Suppressor macrophage (primary cell): Measurements from ENCODE around the gene OR4D10.
A peak's percentile ranks its signal among the peaks of the same experiment; 100 is the strongest.
"Not testable (repeated sequence)": the region's sequence is repeated elsewhere in the genome, so short reads cannot be mapped to it uniquely, and the experiment has no call there.

Source experiments
- DNase-seq, 4 experiments: peaks; one replicate each; pipeline ENCODE4 v3.0.0-alpha.2; 2020 to 2022
- total RNA-seq, 17 experiments: gene quantifications; one replicate each; lab custom pipeline; 2026; ENCODE audit warnings: mixed read lengths in 6 of 17, inconsistent platforms in 3 of 17; lab: John Stamatoyannopoulos, UW

OR4D10 gene
- 0 to 1.4 (median 0) reads per million in 17 experiments for total RNA-seq

GRCh38 chr11:59473015-59473414 lies at the start of gene OR4D10:
Gene OR4D10, plus strand, starts transcription at chr11:59473315. Its CDS starts 4,115 bp downstream, at chr11:59477430.
- no peak for DNase-seq

DNA sequence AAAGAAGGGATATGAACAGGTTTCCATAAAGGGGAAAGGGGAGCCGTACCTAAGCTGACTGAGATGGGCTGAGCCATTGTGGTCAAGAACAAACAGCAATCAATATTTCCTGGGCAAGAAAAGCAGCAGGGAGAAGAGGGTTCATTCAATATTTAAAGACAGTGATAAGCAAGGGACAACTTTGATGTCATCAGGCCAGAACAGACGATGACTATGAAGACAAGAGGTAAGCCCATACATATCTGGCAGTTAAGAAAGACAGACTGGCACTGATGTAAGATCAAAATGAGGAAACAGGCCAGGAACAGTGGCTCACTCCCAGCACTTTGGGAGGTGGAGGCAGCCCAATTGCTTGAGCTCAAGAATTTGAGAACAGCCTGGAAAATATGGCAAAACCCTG lies 49.3 kb upstream of the OR4D10 start:
- peak in 2 of 4 experiments; percentile 17 to 26 for DNase-seq

GRCh38 chr11:59425131-59425530 lies 48.0 kb upstream of the OR4D10 start:
- DNase-seq: no peak

- no peak for DNase-seq
Observed at GRCh38 chr11:59426361-59427067, 46.6 kb upstream of the OR4D10 start, which contains the start of gene OR5A2. Gene OR5A2, minus strand, starts transcription at chr11:59426413. Its CDS starts 3,460 bp downstream, at chr11:59422953.

- DNase-seq: no peak
Observed at GRCh38 chr11:59427068-59427382, 46.1 kb upstream of the OR4D10 start.

- DNase-seq: peak; percentile 73 to 90 (median 86)
Observed at GRCh38 chr11:59429924-59430516, 43.1 kb upstream of the OR4D10 start.

- DNase-seq: no peak
Observed at GRCh38 chr11:59436169-59436568, 36.9 kb upstream of the OR4D10 start, which contains the start of gene OR5A1. Gene OR5A1, plus strand, starts transcription at chr11:59436469. Its CDS starts 6,700 bp downstream, at chr11:59443169.

- no peak for DNase-seq
Observed at GRCh38 chr11:59437770-59438169, 35.3 kb upstream of the OR4D10 start.

DNA sequence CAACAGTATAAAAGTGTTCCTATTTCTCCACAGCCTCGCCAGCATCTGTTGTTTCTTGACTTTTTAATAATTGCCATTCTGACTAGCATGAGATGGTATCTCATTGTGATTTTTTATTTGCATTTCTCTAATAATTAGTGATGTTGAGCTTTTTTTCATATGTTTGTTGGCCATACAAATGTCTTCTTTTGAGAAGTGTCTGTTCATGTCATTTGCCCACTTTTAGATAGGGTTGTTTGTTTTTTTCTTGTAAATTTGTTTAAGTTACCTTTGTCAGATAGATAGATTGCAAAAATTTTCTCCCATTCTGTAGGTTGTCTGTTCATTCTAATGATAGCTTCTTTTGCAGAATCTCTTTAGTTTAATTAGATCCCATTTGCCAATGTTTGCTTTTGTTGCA lies 27.5 kb upstream of the OR4D10 start:
- DNase-seq: not testable (repeated sequence)

DNA sequence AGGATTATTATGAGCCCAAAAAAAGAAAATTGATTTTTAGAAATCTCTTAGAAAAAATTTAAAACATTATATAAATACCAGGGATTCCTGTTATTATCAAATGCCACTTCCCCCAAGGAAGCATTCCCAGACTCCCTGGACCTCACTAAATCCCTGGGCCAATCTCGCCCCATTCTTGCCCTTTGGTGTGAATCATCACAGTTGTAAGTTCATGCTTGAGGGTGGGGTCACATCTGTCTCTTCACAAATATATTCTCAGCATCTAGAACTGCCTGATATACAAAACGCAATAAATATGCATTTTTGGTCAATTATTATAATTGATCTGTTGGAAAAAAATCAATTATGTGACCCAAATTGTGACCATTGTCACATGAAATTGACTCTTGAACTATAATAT lies 24.6 kb upstream of the OR4D10 start:
- DNase-seq: no peak

- DNase-seq: no peak
Observed at GRCh38 chr11:59456661-59457060, 16.5 kb upstream of the OR4D10 start, which contains the start of gene OR4D6. Gene OR4D6, plus strand, starts transcription at chr11:59456961. Its CDS starts 0 bp downstream, at chr11:59456961.

DNA sequence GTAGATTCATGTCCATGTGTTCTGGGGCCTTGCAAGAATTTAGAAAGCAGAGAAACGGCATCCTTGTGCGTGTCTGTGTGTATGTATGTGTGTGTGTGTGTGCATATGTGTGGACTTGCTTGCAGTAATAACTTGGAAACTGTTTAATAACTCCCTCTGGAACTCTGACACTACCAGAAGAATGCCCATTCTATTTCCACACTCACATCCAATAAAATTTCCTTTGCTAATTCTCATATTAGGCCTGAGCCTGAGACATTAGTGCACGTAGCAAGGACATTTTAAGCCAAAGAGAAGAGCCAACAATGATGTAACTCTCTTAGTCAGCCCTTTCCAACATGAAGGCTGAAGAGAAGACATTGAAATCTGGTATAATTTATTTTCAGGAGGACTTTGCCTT lies 13.2 kb upstream of the OR4D10 start:
- DNase-seq: no peak

DNA sequence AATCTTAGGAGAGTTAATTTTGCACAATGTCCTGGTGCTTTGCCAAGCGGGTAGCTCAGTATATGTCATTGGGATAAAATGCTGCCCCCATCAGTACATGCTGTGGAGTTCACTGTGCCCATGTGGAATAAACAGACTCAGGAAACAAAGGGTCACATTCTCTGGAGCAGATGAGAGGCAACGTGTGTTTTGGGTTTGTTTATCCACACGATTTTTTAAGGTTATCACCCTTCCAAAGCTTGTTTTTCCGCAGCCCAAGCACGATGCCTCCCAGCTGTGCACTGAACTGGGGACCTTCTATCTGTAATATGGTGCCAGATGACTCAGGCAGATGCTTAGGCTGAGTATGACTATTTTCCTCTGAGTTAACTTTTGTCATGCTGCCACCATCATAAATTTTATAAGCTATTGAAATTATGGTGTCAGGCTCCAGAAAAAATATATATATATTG lies 9.9 kb upstream of the OR4D10 start:
- DNase-seq: no peak

- DNase-seq: no peak
Observed at GRCh38 chr11:59475176-59475575, 2.1 kb downstream of the OR4D10 start.

DNA sequence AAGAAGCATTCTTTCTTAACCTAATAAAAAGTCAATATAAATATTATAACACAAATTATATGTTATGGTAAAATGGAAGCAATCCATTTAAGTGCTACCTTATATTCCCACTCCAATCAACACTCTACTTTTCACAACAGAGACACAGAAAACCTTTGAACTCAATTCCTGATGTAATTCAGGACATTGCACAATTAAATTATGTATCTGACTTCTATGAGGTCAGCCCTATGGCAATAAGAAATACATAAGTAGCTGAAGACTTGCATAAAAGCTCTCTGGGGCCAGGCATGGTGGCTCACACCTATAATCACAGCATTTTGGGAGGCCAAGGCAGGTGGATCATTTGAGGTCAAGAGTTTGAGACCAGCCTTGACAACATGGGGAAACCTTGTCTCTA lies 6.8 kb downstream of the OR4D10 start:
- DNase-seq: peak in 2 of 4 experiments; percentile 59

- DNase-seq: peak in 1 of 4 experiments; percentile 5
Observed at GRCh38 chr11:59480359-59480758, 7.2 kb downstream of the OR4D10 start.

DNA sequence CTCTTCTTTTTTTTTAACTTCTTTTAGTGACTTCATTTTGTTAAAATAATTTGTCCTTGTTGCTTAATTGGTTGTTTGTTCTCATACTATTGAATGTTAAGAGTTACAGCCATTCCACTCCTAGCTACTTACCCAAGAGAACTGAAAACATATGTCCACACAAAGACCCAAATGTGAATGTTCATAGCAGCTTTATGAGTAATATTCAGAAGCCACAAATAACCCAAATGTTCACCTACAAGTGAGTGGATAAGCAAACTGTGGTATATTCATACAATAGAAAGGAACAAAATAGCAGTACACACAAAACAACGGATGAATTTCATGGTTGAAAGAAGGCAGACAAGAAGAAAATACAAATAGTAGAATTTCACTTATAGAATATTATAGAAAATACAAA lies 28.8 kb downstream of the OR4D10 start:
- DNase-seq: no peak

DNA sequence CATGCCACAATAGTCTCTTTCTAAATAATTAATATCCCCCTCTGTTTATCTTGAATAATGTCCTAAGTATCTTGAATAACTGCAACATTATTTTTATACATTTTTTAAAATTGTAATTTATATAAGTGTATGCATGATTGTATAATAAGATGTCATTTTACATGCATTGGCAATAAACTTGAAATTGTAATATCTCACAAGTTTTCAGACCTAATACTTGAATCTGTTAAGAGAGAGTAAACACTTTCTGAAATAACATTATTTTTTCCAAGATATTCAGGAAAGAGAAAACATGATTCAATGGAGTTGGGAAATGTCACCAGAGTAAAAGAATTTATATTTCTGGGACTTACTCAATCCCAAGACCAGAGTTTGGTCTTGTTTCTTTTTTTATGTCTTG lies 30.2 kb downstream of the OR4D10 start, which contains the start of gene OR4D11:
Gene OR4D11, plus strand, starts transcription at position 301 of the 400 bp plus-strand sequence. Its CDS starts 0 bp downstream, at position 301.
- DNase-seq: no peak

GRCh38 chr11:59510941-59511589 lies 38.0 kb downstream of the OR4D10 start, which contains the start of gene OR4D9:
Gene OR4D9, plus strand, starts transcription at chr11:59511539. Its CDS starts 3,374 bp downstream, at chr11:59514913.
- peak; percentile 24 to 72 (median 54) for DNase-seq

GRCh38 chr11:59511675-59512074 lies 38.6 kb downstream of the OR4D10 start:
- peak in 1 of 4 experiments; percentile 2 for DNase-seq

DNA sequence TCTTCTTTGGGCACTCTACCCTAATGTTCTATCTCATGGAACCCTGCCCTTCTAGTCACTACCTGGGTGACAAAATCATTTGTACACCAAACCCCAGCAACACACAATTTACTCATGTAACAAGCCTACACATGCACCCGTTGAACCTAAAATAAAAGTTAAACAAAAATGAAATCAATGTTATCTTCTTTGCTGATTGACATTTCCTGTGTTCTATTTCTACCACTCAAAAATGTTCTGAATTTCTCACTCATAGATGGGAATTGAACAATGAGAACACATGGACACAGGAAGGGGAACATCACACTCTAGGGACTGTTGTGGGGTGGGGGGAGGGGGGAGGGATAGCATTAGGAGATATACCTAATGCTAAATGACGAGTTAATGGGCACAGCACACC lies 47.0 kb downstream of the OR4D10 start:
- not testable (repeated sequence) for DNase-seq

DNA sequence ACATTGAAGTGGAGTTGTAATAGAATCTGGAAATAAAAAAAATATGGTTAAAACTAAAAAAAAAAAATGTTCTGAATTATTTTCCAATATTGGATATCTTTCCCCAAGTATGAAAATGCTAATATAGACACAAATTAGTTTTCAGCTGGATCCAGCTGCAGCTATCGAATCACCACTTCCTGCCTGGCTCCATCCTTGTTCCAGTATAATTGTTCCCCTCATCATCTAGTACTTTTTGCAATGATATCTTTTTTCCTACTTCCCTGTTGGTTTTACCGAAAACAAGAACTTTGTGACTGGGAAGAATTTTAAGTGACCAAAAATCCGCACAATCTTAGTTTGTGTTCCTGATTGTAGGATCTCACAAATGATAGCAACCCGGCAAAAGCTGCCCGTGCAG lies 47.6 kb downstream of the OR4D10 start:
- DNase-seq: peak in 1 of 4 experiments; percentile 4

DNA sequence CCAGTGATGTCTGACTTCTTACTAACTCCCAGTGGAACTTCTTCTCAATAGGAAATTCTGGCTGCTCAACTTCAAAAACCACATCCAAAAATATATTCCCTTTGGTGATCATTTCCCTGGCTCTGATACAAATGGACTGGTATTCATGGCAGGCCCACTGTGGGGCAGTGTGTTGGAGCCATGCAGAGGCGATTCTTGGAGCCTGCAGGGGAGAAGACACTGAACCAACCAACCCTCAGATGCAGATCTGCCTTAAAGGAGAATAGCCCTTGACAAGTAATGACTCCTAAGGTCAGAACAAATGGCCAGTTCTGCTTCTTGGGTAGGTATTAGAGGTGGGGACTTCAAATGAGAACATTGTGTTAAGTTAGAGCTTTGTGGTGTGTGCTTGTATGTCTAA lies 50.4 kb downstream of the OR4D10 start:
- DNase-seq: no peak
